HG03064 (cell line): ENCODE data around the gene ZSWIM3.

Experiments
- ATAC-seq: cut with Tn5 transposase; IDR thresholded peaks from one replicate; pipeline ENCODE4 v1.9.1; 2021; ENCODE audit warnings: low read depth; ENCODE audit not compliant: unreplicated experiment

The ZSWIM3 gene

DNA sequence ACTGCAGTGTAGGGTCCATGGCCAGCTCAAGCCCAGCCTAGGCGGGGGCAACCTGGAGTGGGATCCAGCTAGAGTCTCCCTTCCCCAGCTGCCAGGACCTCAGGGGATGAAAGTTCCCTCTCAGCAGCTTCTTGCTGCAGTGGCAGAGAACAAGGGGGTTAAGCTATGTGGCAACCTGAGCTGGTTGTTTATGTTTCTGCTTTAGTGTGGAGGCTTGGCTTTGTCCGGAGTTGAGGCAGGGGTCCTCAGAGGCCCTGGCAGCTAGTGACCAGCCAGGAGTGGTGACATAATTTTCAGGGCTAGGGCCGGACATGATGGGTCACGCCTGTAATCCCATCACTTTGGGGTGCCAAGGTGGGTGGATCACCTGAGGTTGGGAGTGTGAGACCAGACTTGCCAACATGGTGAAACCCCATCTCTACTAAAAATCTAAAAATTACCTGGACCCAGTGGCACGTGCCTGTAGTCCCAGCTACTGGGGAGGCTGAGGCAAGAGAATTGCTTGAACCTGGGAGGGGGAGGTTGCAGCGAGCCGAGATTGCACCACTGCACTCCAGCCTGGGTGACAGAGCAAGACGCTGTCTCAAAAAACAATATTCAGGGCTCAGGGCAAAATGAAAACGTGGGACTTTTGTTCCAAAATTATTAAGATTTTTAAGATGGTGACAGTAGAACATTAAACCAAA, 68.5 kb downstream of the ZSWIM3 start:
- no peak for ATAC-seq

DNA sequence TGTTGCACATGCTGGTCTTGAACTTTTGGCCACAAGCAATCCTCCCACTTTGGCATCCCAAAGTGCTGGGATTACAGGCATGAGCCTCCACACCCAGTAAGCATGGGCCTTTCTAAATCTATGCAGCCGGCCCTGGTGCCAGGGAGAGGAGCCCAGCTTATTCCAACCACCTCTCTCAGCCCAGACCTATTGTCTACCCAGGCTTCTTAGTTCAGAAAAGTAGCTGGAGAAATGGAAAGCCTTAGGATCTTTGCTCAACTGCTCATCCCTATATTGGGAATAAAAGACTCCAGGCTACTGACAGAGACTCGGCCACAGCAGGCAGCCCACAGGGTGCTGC, 69.3 kb downstream of the ZSWIM3 start:
- no peak for ATAC-seq

DNA sequence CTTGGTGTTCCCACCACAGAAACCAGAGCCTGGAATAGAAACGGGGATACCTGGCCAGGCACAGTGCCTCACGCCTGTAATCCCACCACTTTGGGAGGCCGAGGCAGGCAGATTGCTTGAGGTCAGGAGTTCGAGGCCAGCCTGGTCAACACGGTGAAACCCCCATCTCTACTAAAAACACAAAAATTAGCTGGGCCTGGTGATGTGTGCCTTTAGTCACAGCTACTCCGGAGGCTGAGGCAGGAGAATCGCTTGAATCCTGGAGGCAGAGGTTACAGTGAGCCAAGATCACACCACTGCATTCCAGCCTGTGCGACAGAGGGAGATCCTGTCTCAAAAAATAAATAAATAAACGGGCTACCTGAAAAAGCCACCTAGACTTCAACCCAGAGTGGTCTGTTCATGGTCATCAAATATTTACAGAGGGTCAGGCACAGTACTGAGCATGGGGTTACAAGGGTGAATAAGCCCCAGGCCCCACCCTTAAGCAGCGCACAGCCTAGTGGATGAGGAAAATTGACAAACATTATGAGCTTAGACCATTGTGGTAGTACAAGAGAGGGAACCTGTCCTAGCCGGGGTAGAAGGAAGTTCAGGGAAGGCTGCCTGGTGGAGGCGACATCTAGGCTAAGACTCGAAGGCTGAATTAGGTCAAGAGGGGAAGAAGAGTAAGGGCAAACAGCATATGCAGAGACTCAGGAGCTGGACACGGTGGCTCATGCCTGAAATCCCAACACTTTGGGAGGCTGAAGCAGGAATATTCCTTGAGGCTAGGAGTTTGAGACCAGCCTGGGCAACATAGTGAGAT, 69.9 kb downstream of the ZSWIM3 start:
- no peak for ATAC-seq
